Endodermal cell (in vitro differentiated cells): Measurements from ENCODE around the gene AMOTL2. TPM values are rescaled to one million over a fixed set of nuclear protein-coding genes. Genes with fewer than 3 reads are reported as not detected.
A peak's percentile ranks its signal among the peaks of the same experiment; 100 is the strongest.

Experiments
- DNase-seq: peaks from one replicate; pipeline ENCODE4 v3.0.0-alpha.2; 2017
- H3K27ac ChIP-seq: 2 replicates; pipeline ENCODE4 v1.5.1; 2013; ENCODE audit warnings: mild to moderate bottlenecking, low read depth, low read length, moderate library complexity
- H3K27me3 ChIP-seq: 2 replicates; pipeline ENCODE4 v1.6.1; 2013; ENCODE audit warnings: mild to moderate bottlenecking, low read length, moderate library complexity; ENCODE audit not compliant: insufficient read depth, control insufficient read depth, poor library complexity, severe bottlenecking
- H3K36me3 ChIP-seq: 2 replicates; pipeline ENCODE4 v1.7.0; 2013; ENCODE audit warnings: mild to moderate bottlenecking, low read length, moderate library complexity; ENCODE audit not compliant: control insufficient read depth, insufficient read depth
- H3K4me1 ChIP-seq: one replicate; pipeline ENCODE4 v1.7.0; 2013; ENCODE audit warnings: low read length; ENCODE audit not compliant: control insufficient read depth, insufficient read depth
- H3K4me3 ChIP-seq: 2 replicates; pipeline ENCODE4 v1.5.1; 2013; ENCODE audit warnings: mild to moderate bottlenecking, low read length, moderate library complexity
- H3K9ac ChIP-seq: 2 replicates; pipeline ENCODE4 v1.6.1; 2013; ENCODE audit warnings: mild to moderate bottlenecking, low read length, moderate library complexity; ENCODE audit not compliant: poor library complexity, severe bottlenecking; ENCODE audit errors: extremely low read depth
- H3K9me3 ChIP-seq: 2 replicates; pipeline ENCODE4 v1.6.1; 2013; ENCODE audit warnings: mild to moderate bottlenecking, low read length, moderate library complexity; ENCODE audit not compliant: control insufficient read depth
- H3K27ac Mint-ChIP-seq: 2 replicates; pipeline ENCODE4 v1.8.0; 2020; ENCODE audit warnings: mixed read lengths
- H3K27me3 Mint-ChIP-seq: 2 replicates; pipeline ENCODE4 v1.8.0; 2021; ENCODE audit warnings: mild to moderate bottlenecking, mixed read lengths; ENCODE audit not compliant: insufficient read depth
- H3K36me3 Mint-ChIP-seq: 2 replicates; pipeline ENCODE4 v1.8.0; 2020; ENCODE audit warnings: low read depth, mixed read lengths
- H3K4me1 Mint-ChIP-seq: 2 replicates; pipeline ENCODE4 v1.8.0; 2020; ENCODE audit warnings: mixed read lengths
- H3K4me3 Mint-ChIP-seq: 2 replicates; pipeline ENCODE4 v1.8.0; 2020; ENCODE audit warnings: mild to moderate bottlenecking, moderate library complexity, mixed read lengths
- H3K9me3 Mint-ChIP-seq: 2 replicates; pipeline ENCODE4 v1.8.0; 2020; ENCODE audit warnings: mild to moderate bottlenecking, mixed read lengths
- CTCF ChIP-seq: fragments of 200-600 bp; sonication (generic); conservative IDR thresholded peaks from 2 replicates; pipeline ENCODE4 v1.5.0; 2021; ENCODE audit warnings: antibody characterized with exemption, mild to moderate bottlenecking
- WGBS, 2 experiments: methylation state at CpG; one replicate each; pipeline versions ENCODE4 v1.1.5 to v1.1.7; 2013; ENCODE audit warnings: missing lambda C conversion rate in 2 of 2, mixed read lengths in 1 of 2; ENCODE audit not compliant: insufficient coverage in 1 of 2, insufficient read length in 1 of 2; 5-methylcytosine and 5-hydroxymethylcytosine counted together
- total RNA-seq, 2 donors: library from RNA; stranded (reverse); fragmentation: NEBNext Ultra II Directional in 1 of 2; extraction: Animal tissue kit (Norgen Biotek cat#: 25700) in 1 of 2; gene quantifications; 2 replicates in 1 of 2; 3 replicates in 1 of 2; pipeline ENCODE4 v1.2.1, GENCODE V29; 2021

AMOTL2 gene
- total RNA-seq, 2 donors from 2014 or later, result 109 to 153 TPM

- H3K9me3 ChIP-seq, result no peaks in the 10 kb centered on the region
- no peak overlapping the region for H3K4me3 ChIP-seq
- Mint-ChIP-seq H3K4me1 (peaks cover 35% of the 10 kb centered on the region), H3K9me3 (no peaks in the 10 kb centered on the region), H3K27me3 (no peaks in the 10 kb centered on the region), H3K4me3 (no peak overlapping the region), H3K27ac (peak overlapping the region; percentile 18), H3K36me3 (no peaks in the 10 kb centered on the region)
- no peak overlapping the region for H3K27ac ChIP-seq
- DNase-seq, result no peak
- 89 to 90% methylated on average over 3 to 5 of the region's 5 CpGs for WGBS, 2 experiments
- TF ChIP-seq CTCF, result no peak
- H3K36me3 ChIP-seq, result no peaks in the 10 kb centered on the region
- H3K4me1 ChIP-seq, result peaks cover 30% of the 10 kb centered on the region
- no peaks in the 10 kb centered on the region for H3K27me3 ChIP-seq
- no peak overlapping the region for H3K9ac ChIP-seq
These were observed 35.6 kb downstream of the AMOTL2 start for GRCh38 chr3:134338516-134339261.

- WGBS, 2 experiments, result 92 to 100% methylated on average over 1 to 2 of the region's 2 CpGs
- no peak overlapping the region for H3K4me3 ChIP-seq
- H3K4me1 ChIP-seq, result peaks cover 32% of the 10 kb centered on the region
- H3K9me3 ChIP-seq, result no peaks in the 10 kb centered on the region
- H3K27ac ChIP-seq, result no peak overlapping the region
- no peak overlapping the region for H3K27ac Mint-ChIP-seq
- peak; percentile 1 for TF ChIP-seq CTCF
- H3K27me3 ChIP-seq, result no peaks in the 10 kb centered on the region
- H3K36me3 Mint-ChIP-seq, result no peaks in the 10 kb centered on the region
- H3K4me1 Mint-ChIP-seq, result peaks cover 40% of the 10 kb centered on the region
- H3K27me3 Mint-ChIP-seq, result no peaks in the 10 kb centered on the region
- no peak overlapping the region for H3K4me3 Mint-ChIP-seq
- no peaks in the 10 kb centered on the region for H3K36me3 ChIP-seq
- no peak overlapping the region for H3K9ac ChIP-seq
- H3K9me3 Mint-ChIP-seq, result no peaks in the 10 kb centered on the region
- no peak for DNase-seq
These were observed 36.1 kb downstream of the AMOTL2 start for GRCh38 chr3:134338201-134338512.

GRCh38 chr3:134337511-134338200 lies 36.6 kb downstream of the AMOTL2 start:
- H3K4me1 ChIP-seq, result peaks cover 35% of the 10 kb centered on the region
- peaks cover 42% of the 10 kb centered on the region for H3K4me1 Mint-ChIP-seq
- peak; percentile 56 for TF ChIP-seq CTCF
- H3K27ac ChIP-seq, result no peak overlapping the region
- H3K36me3 Mint-ChIP-seq, result no peaks in the 10 kb centered on the region
- WGBS, 2 experiments, result 91 to 96% methylated on average over 3 of the region's 3 CpGs
- H3K9me3 ChIP-seq, result no peaks in the 10 kb centered on the region
- no peak overlapping the region for H3K27ac Mint-ChIP-seq
- no peak overlapping the region for H3K4me3 ChIP-seq
- H3K9me3 Mint-ChIP-seq, result no peaks in the 10 kb centered on the region
- H3K27me3 ChIP-seq, result no peaks in the 10 kb centered on the region
- no peaks in the 10 kb centered on the region for H3K27me3 Mint-ChIP-seq
- H3K36me3 ChIP-seq, result no peaks in the 10 kb centered on the region
- peak; percentile 65 for DNase-seq
- H3K4me3 Mint-ChIP-seq, result no peak overlapping the region
- H3K9ac ChIP-seq, result no peak overlapping the region
